GDM1 (cell line): ENCODE measurements around the gene ARHGEF40.

ENCODE experiments used
- DNase-seq: peaks from one replicate; lab custom pipeline; 2025; lab: John Stamatoyannopoulos, UW

Gene ARHGEF40

GRCh38 chr14:21059842-21060613 lies 10.1 kb upstream of the ARHGEF40 start:
- DNase-seq, result no peak

GRCh38 chr14:21060614-21061346 lies 9.3 kb upstream of the ARHGEF40 start:
- DNase-seq, result no peak

GRCh38 chr14:21061347-21061668 lies 8.8 kb upstream of the ARHGEF40 start:
- DNase-seq, result no peak

- DNase-seq, result no peak
Measured at GRCh38 chr14:21063479-21063878, 6.6 kb upstream of the ARHGEF40 start.

GRCh38 chr14:21066882-21067502 lies 3.1 kb upstream of the ARHGEF40 start:
- no peak for DNase-seq

GRCh38 chr14:21068521-21069387 lies 1.4 kb upstream of the ARHGEF40 start:
- DNase-seq, result peak; percentile 49

GRCh38 chr14:21069388-21070082 lies 569 bp upstream of the ARHGEF40 start:
- DNase-seq, result no peak

- DNase-seq, result no peak
Measured at GRCh38 chr14:21070610-21071224, 613 bp downstream of the ARHGEF40 start.

GRCh38 chr14:21071225-21072030 lies 1.3 kb downstream of the ARHGEF40 start:
- peak; percentile 97 for DNase-seq

GRCh38 chr14:21072031-21072473 lies 1.9 kb downstream of the ARHGEF40 start:
- peak; percentile 62 for DNase-seq

GRCh38 chr14:21072781-21073339 lies 2.8 kb downstream of the ARHGEF40 start:
- DNase-seq, result no peak

- DNase-seq, result no peak
Measured at GRCh38 chr14:21073921-21074320, 3.8 kb downstream of the ARHGEF40 start.

GRCh38 chr14:21074398-21075272 lies 4.5 kb downstream of the ARHGEF40 start:
- no peak for DNase-seq

- no peak for DNase-seq
Measured at GRCh38 chr14:21075719-21076437, 5.8 kb downstream of the ARHGEF40 start.

- no peak for DNase-seq
Measured at GRCh38 chr14:21077672-21078071, 7.6 kb downstream of the ARHGEF40 start.

GRCh38 chr14:21078287-21078686 lies 8.2 kb downstream of the ARHGEF40 start:
- no peak for DNase-seq

- DNase-seq, result no peak
Measured at GRCh38 chr14:21078726-21079125, 8.6 kb downstream of the ARHGEF40 start.

GRCh38 chr14:21081521-21082142 lies 11.5 kb downstream of the ARHGEF40 start:
- DNase-seq, result no peak
